HG02678 (cell line): ENCODE data around the gene CSF3.
"Not testable (repeated sequence)": the region's sequence is repeated elsewhere in the genome, so short reads cannot be mapped to it uniquely, and the experiment has no call there.

ENCODE experiments used
- ATAC-seq: cut with Tn5 transposase; IDR thresholded peaks from one replicate; pipeline ENCODE4 v1.9.1; 2021; ENCODE audit warnings: mild to moderate bottlenecking, moderate library complexity; ENCODE audit not compliant: unreplicated experiment

CSF3 gene

GRCh38 chr17:39996800-39997199 is 18.4 kb upstream of the CSF3 start:
- no peak for ATAC-seq

DNA sequence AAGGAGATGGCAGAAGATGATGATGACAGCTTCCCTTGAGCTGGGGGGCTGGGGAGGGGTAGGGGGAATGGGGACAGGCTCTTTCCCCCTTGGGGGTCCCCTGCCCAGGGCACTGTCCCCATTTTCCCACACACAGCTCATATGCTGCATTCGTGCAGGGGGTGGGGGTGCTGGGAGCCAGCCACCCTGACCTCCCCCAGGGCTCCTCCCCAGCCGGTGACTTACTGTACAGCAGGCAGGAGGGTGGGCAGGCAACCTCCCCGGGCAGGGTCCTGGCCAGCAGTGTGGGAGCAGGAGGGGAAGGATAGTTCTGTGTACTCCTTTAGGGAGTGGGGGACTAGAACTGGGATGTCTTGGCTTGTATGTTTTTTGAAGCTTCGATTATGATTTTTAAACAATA is 17.7 kb upstream of the CSF3 start:
- ATAC-seq = no peak

DNA sequence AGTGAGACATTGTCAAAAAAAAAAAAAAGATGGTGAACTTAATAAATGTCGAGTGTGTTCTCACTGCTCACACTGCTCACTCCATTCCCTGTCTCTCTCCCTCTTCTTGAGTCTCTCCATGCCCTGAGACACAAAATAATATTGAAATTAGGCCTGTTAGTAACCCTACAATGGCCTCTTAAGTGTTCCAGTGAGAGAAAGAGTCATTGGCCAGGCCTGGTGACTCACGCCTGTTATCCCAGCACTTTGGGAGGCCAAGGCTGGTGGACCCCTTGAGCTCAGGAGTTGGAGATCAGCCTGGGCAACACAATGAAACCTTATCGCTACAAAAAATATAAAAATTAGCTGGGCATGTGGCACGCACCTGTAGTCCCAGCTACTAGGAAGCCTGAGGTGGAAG is 16.2 kb upstream of the CSF3 start:
- no peak for ATAC-seq

DNA sequence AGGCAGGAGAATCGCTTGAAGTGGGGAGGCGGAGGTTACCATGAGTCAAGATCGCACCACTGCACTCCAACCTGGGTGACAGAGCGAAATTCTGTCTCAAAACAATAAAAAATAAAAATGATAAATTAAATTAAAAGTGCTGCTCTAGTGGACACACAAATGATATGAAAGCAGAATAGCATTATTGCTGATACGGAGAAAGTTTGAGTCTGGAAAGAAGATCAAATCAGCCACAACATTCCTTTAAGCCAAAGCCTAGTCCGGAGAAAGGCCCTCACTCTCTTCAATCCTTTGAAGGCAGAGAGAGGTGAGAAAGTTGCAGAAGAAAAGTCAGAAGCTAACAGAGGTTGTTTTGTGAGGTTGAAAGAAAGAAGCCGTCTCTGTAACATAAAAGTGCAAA is 15.1 kb upstream of the CSF3 start:
- ATAC-seq = no peak

DNA sequence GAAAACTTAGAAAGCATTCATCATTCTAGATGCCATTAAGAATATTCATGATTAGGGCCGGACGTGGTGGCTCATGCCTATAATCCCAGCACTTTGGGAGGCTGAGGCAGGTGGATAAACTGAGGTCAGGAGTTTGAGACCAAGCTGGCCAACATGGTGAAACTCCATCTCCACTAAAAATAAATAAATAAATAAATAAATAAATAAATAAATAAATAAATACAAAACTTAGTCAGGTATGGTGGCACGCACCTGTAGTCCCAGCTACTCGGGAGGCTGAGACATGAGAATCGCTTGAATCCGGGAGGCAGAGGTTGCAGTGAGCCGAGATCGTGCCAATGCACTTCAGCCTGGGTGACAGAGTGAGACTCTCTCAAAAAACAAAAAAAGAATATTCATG is 13.9 kb upstream of the CSF3 start:
- not testable (repeated sequence) for ATAC-seq

- no peak for ATAC-seq
Observed at GRCh38 chr17:40004072-40004471, 11.2 kb upstream of the CSF3 start.

DNA sequence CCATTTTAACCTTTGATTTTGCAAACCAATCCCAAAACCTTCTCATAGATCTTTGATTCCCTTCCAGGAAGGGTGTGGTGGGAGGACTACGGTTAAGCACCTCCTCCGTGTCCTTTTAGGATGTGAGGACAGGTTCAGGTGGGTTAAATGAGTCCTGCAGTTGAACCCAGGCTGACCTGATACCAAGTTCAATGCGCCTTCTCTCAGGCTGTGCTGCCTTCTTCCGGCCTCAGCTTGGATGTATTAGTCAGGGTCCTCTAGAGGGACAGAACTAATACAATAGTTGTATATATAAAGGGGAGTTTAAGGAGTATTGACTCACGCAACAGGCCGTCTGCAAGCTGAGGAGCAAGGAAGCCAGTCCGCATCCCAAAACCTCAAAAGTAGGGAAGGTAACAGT is 10.5 kb upstream of the CSF3 start:
- no peak for ATAC-seq

GRCh38 chr17:40005520-40005919 is 9.7 kb upstream of the CSF3 start:
- no peak for ATAC-seq

GRCh38 chr17:40010946-40011500 is 4.2 kb upstream of the CSF3 start:
- not testable (repeated sequence) for ATAC-seq

GRCh38 chr17:40012017-40012647 is 3.1 kb upstream of the CSF3 start:
- not testable (repeated sequence) for ATAC-seq

- ATAC-seq = no peak
Observed at GRCh38 chr17:40014375-40014980, 762 bp upstream of the CSF3 start.

GRCh38 chr17:40015998-40016985 is 1.1 kb downstream of the CSF3 start:
- ATAC-seq = no peak

- no peak for ATAC-seq
Observed at GRCh38 chr17:40017422-40018080, 2.3 kb downstream of the CSF3 start.

GRCh38 chr17:40018211-40019121 is 3.2 kb downstream of the CSF3 start:
- no peak for ATAC-seq

DNA sequence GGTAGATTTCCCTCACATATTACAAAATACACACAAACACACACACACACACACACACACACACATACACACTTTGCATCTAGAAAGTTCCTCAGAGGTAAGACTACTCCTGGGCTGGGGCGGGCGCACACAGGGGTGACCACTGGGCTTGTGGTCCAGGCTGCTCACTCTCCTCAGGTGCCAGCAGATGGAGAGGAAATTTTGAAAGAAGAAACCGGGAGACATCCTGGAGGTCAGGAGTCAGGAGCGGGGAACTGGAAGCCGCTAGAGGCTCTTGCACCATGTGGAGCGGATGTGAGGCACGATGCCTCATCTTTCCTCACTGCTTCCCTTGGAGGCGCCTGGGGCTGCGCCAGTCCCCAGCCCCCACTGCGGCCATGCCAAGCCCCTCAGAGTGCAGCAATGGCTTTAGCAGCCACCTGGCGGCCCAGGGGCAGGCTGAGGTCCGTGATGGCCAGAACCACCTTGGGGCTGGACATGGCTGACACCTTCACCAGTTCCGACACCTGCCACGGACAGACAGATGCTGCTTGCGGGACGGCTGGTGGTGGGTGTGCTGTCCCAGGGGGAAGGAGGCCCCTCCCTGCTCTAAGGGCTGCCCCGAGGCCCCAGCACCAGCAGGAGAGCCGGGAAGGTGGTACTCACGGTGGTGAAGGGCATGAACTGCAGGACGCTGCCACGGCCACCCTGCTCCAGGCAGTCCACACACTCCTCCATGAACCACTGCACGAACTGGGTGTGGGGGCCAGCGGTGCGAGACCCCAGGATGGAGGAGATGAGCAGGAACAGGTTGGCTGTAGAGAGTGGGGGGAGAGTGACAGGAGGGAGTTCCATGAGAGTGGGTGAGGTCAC is 4.1 kb downstream of the CSF3 start:
- no peak for ATAC-seq

- ATAC-seq = no peak
Observed at GRCh38 chr17:40020146-40020545, 4.9 kb downstream of the CSF3 start.

- ATAC-seq = no peak
Observed at GRCh38 chr17:40021451-40021971, 6.3 kb downstream of the CSF3 start.

DNA sequence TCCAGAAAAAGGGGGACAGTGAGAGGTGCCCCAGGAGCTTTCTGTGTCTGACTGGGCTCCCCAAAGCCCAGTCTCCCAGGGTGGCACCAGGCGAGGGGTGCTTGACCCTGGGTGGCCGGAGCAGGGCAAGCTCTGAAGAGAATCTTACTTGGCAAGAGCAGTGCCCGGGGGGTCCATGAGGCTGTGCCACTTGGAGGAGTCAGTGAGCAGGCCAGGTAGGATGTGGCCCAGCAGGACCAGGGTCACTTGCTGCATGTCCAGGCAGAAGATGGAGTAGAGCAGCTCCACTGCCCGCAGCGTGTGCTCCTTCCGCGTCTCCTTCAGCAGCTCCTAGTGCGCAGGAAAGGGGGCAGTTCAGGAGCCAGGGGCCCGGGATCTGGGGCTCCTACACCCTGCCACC is 7.3 kb downstream of the CSF3 start:
- no peak for ATAC-seq
